Fibroblast of gingiva (primary cell): Measurements from ENCODE around the gene COLEC11.

Experiments
- DNase-seq: peaks from one replicate; pipeline ENCODE4 v3.0.0-alpha.2; 2011; ENCODE audit warnings: low read depth

COLEC11 gene

DNA sequence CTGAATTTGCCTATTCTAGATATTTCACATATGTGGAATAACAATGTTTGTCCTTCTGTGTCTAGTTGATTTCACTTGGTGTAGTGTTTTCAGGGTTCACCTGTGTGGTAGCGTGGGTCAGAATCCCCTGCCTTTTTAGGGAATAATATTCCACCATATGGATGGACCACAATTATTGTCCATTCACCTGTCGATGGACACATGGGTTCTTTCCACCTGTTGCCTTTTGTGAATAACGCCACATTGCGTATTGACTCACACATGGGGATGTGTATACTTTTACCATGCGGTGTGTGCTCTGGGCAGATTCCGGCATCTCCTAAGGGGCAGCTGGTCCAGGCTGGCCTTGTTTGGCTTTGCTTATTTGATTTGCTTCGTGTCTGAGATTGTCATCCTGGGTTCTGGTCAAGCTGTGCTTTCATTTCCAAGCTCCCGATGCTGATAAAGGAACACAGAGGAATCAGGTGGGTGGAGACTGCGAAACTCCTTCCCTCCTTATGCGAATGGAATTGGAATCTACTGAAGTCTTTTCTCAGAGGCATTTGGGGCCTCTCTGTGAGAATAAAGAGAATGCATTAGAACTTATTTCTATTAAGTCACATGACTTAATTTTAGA lies 44.2 kb downstream of the COLEC11 start:
- no peak for DNase-seq

DNA sequence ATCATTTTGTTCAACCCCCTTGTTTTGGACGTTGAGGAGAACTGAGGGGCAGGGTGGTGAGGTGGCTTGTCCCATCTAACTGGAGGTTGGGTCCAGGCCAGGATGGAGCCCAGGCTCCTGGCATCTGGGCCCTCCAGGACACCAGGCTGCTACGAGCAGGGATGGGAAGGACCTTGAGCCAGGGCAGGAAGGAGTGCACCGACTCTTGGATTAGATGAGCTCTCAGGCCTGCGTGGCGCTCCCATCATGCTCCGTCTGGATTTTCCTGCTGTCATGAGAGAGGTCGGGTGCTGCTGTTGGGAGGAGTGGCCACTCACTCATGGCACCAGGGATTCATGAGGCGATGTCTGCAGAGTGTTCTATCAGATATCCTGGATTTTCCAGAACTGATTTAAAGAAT lies 44.7 kb downstream of the COLEC11 start:
- no peak for DNase-seq

DNA sequence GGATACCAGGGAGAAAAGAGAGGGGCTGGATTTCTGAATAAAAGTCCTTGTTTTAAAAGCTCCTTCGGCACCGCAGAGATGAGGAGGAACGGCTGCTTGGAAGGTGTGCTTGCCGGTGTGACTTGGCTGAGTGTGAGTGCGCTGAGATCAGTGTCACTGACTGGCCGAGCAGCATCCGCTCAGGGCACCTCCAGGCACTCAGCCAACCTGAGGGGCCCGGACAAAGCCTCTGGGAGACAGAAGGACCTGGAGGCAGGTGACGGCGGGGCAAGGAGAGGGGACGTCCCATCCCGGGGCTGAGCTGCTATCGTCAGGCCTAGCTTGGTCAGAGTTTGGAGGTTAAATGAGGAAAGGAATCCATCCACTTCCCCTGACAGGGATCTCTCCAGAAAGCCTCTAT lies 46.3 kb downstream of the COLEC11 start:
- DNase-seq: no peak

DNA sequence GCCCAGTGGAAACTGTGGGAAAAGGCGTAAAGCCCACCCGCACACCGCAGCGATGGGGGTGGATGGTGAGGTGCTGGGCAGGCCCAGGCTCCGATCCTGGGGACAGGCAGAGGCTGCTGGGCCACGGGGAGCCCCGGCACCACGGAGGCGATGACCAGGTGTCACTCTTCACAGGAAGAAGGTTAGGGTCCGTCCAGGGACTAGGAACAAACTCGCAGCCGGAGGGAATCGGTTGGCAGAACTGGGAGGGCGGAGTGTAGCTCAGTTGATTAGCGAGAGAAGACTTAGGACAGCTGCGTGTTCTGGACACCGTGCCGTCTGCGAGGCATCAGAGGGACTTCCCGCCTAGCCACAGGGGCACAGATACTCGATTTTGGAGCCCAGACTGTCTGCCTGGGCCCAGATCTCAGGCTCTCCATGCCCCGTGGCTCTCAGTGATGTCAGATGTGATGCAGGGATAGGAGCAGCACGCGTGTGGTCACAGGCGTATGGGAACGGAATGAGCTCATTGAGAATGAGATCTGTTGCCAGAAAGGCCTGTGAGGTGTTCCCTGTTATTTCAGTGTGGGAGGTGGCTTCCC lies 47.0 kb downstream of the COLEC11 start:
- DNase-seq: no peak

DNA sequence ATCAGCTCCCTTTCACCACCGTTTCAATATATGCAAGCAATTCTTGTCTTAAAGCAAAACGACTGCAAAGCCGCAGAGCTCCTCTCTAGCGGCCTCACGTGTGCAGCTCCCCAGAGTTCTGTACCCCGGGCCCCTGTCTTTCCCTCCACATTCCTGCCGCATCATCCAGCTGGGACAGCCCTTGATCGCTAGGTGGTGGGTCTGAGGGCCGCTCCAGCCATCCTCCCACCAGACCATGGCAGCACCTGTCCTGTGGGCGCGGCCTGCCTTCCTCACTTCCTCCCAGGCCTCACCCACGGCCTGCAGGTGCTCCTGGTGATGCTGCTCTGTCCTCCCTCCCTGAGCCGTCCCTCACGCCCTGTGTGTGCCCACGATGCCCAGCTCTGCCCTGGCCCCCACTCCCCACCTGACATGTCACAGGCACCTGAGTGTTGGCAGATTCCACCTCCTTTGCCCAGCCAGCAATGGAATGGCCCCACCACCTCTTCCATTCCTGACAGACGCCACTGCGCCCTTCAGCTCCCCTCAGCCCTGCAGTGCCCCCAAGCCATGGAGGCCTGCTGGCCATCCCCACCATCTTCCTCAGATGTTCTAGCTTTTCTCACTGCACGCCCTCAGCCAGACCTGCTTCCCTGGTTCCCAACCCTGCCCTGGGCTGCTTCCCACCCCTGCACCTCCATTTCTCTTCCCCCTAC lies 47.8 kb downstream of the COLEC11 start:
- no peak for DNase-seq

DNA sequence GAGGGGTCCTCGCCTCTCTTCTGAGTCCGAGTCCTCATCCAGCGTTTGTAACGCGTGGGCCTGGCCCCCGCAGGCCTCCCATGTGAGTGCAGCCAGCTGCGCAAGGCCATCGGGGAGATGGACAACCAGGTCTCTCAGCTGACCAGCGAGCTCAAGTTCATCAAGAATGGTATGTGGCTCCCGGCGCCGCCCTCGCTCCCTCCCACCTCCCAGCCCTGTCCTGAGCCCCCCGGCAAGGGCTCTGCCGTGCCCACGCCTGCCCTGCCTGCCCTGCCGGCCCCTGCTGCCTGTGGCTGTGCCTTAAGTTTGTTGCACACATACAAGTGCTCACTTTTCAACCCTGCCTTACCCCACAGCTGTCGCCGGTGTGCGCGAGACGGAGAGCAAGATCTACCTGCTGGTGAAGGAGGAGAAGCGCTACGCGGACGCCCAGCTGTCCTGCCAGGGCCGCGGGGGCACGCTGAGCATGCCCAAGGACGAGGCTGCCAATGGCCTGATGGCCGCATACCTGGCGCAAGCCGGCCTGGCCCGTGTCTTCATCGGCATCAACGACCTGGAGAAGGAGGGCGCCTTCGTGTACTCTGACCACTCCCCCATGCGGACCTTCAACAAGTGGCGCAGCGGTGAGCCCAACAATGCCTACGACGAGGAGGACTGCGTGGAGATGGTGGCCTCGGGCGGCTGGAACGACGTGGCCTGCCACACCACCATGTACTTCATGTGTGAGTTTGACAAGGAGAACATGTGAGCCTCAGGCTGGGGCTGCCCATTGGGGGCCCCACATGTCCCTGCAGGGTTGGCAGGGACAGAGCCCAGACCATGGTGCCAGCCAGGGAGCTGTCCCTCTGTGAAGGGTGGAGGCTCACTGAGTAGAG lies 48.7 kb downstream of the COLEC11 start:
- no peak for DNase-seq

DNA sequence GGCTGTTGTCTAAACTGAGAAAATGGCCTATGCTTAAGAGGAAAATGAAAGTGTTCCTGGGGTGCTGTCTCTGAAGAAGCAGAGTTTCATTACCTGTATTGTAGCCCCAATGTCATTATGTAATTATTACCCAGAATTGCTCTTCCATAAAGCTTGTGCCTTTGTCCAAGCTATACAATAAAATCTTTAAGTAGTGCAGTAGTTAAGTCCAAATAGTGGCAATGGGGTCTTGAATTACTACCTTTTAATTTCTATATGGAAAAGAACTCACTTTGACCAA lies 49.3 kb downstream of the COLEC11 start:
- no peak for DNase-seq

DNA sequence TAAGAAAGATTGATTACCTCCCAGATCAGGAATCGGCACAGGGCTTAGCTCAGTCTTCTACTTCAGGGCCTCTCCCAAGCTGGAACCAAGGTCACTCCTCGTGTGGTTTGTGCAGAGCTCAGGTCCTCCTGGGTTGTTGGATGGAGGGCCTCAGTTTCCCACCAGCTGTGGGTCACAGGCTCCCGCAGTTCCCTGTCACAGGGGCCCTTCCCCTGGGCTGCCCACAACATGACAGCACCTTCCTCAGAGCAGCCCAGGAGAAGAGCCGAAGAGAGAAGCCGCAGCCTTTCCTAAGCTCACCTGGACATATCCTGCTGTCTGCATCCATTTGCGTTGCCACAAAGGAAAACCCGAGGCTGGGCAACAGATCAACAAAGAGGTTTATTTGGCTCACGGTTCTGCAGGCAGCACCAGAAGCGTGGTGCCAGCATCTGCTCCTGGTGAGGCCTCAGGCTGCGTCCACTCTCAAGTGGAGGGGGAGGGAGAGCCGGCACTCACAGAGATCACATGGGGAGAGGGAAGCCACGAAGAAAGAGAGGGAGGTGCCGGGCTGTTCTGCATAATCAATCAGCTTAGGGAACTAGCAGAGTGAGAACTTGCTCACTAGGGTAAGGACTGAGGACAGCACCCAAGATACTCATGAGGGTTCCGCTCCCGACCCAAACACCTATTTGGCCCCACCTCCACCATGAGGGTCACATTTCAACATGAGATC lies 50.1 kb downstream of the COLEC11 start:
- DNase-seq: no peak

DNA sequence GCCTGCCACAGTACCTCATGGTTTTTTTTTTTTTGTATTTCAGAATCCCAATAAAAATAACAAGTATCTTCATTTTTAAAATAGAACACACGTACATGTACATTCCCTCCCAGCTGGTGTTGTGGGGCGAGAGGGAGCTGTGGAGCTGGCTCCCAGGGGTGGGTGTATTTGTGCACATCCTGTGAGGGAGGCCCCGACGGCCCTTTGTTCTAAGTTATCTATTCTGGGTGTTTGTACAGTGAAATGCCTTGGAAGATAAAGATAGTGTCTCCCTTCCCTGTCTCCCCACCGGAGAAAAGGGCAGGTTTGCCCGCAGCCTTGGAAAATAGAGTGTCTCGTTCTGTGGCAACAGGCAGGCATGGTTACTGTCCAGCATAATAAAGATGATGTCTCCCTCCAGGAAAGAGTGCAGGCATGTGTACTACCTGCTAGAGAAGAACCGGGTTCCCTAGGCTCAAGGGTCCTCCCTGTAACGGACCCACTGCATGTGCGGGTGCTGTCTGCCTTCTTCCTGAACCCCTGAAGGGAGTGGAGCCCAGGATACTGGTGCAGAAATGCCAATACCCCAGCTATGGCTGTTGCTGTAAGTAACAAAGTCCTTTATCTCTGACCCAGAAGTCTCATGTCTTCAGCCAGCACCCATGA lies 51.0 kb downstream of the COLEC11 start:
- DNase-seq: no peak

DNA sequence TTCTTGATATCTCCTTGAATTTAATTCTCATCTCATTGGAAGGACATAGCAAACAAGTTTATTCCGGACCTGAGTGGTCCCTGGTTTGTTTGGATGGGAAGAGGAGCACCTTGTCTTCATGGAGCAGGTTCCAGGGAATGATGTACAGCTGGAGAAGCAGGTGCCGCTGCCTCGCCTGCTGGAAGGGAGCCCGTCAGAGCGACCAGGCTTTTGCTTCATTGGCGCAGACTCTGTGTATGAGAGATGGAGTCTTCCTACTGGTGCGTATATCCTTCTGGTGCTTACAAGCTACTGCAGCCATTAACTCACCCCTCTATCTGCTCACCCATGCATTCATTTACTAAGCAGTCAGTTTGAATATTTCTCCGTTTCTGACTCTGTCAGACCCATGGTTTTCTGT lies 51.5 kb downstream of the COLEC11 start:
- DNase-seq: no peak

DNA sequence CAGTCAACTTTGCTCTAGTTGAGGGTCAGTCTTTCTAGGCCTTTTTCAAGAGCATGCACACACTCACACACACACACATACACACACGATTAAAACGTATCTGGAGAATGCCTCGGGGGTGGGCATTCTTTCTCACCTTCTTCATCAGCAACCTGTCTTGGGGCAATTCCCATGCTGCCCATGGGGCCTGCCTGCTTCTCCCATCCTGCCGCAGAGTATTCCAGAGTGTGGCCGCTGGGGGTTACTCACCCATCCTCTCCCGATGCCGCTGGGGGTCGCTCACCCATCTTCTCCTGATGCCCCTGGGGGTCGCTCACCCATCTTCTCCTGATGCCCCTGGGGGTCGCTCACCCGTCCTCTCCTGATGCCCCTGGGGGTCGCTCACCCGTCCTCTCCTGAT lies 52.3 kb downstream of the COLEC11 start:
- DNase-seq: no peak

DNA sequence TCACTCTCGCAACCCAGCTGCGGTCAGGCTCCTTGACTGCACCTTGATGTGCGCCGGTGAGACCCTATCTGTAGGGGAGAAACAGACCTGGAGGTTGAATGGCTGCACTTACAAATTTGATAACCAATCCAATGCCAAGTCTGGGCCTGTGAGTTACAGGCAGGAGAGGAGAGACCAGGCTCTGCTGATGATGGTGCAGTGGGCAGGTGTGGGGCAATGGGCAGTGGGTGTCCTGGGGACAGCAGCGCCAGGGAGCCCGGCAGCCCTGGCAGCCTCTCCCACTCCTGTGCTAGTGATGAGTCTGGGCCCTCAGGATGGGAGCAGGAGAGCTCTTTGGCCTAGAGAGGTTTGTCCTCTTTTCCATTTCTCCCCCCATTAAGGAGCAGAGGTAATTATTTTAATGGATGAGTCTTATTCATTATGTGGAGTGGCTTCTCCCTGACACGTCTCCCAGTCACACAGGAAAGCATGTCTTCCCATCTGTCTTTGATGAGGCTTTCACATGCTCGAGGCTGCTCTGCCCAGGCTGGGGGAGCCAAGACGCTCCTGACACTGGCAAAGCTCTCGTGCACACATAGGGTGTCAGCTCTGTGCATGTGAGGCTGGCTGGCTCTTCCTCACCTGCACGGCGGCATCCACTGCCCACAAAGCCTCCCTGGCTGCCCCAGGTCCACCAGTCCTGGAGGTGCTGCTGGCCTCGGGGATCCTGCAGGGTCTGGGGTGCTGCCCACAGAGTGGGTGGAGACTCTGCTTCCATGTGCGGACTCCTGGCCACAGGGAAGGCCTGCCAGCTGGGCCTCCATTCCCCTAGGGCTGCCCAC lies 53.1 kb downstream of the COLEC11 start:
- DNase-seq: no peak

DNA sequence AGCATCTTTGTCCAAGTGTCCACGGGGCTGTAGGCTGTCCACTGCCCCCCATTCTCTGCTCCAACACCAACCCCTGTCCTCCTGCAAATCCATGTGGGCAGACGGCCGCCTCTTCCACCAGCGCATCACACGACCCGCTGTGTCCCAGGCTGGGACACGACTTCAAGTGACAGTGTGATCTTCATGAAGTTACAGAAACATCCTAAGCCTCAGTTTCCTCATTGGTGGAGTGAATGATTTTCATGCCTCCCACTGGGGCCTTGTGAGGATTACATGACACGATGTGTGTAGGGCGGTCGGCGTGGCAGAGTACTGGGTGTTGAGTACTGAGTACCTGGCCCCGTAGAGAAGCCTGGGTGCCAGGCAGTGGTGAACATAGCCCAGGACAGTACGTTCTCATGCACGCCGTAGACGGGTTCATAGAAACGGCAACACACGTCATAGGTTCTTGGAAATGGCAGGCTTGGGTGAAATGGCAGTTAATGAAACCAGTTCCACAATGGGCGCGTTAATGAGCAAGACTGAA lies 53.8 kb downstream of the COLEC11 start:
- no peak for DNase-seq

DNA sequence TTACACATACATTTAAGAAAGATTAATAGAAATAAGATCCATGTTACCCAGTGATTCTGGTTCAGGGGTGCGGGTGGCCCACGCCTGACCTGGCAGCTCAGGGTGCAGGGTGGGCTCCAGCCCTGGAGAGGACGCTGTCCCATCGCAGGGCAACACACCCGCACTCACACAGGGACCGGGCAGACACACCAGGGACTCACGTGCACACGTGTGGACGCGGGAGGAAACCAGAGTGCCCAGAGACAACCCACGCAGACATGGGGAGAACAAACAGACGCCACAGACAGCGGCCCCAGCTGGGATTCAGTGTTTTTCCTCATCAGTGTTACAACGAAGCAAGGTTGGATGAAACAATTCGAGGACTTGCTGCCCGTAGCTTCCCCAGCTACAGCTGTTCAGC lies 54.7 kb downstream of the COLEC11 start:
- no peak for DNase-seq

DNA sequence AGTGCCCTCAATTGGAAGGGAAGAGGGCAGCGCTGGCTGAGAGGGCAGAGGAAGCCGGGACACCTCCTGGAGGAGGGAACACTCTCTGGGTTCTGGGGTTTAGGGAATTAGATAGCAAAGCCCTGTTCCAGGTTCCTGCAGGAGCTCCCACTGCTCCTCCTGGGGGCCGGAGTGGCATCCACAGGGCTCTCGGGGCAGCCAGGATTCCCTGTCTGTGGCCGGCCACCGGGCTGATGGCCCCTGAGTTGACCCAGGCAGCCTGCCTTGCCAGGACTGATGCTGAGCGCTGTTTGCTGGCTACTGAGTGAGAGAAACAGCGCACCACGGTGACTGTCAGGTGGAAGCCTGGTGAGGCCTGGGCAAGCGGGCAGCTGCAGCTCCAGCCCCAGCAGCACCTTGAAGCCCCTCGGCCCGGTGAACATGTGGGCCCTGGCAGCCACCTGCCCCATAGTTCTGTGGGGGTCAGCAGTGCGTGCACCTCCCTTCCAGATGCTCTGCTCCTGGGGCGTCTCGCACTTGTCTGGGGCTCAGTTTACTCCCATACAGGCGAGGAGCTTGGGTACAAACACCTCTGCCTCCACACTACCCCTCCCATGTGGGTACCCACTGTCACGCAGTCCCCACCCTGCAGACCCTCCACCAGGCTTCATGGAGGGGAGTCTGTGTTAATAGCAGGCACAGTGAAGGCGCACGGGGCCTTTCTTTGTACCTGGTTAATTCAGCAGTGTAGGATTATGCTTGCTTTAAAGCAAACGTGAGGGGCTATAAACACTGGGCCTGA lies 55.4 kb downstream of the COLEC11 start:
- DNase-seq: no peak

DNA sequence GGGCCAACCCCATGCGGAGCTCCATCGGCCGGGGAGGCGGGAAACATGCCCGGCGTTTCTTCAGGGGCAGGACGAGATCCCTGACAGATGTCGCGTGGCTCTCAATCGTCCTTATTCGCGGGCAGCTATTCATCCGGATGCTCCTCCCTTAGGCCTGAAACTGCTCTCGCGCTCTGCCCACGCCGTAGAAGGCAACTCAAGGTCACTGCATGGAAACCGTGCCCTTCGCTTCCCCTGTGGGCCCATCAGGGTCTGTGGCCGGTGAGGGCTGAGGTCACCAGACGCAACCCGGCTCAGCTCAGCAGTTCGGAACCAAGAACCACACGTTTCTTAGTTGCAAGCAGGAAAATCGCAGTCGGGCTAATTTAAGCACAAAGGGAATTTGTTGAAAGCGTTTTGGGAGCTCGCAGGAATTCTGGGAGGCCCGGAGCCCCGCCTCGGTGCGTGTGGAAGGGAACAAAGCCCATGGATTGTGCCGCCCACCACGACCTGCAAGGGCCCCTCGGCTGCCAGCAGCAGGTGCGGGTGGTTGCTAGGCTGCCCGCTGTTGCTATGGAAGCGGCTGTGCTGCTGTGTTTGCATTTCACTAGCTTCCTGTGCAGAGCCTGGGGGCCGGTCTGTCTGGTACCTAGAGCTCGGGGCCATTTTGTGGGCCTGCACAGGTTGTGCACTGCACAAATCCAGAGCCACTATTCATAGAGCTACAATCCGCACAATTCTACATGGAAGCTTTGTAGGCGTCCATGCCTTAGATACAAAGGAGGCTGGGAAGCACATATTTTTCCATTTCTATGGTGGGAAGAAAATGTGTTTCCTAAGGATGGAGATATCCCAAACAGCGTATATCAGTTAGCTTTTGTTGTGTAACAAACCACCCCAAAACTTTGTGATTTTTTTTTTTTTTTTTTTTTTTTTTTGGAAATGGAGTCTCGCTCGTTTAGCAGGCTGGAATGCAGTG lies 57.1 kb downstream of the COLEC11 start:
- DNase-seq: no peak

DNA sequence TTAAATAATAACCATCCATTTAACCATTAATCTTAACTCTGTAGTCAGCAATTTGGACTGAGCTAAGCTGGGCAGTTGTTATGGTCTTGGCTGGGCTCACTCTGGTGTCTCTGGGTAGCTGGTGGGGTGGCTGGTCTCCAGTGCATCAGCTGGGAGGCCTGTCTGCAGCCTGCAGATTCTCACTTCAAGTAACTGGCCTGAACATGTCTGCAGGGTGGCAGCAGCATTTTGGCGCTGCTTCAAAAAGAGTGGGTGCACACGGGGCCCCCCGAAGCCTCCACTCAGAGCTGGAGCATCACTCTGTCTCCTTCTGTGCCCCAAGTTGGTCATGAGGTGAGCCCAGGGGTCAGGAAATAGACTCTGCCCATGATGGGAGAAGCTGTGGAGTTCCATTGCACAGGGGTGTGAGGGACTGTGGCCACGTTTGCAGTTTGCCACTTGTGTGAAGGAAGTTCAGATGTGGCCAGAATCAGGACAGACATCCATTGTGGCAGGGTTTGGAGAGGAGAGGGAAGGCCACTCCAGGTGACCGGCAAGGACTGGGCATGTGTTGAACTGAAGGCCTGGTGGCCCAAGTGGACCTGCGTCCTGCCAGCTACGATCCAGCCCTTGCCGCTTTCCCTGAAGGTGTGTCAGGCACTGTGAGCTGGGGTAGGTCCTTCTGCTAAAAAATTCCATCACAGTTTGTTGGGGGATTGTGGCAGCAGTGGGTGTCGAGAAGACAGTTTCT lies 58.1 kb downstream of the COLEC11 start:
- DNase-seq: no peak

DNA sequence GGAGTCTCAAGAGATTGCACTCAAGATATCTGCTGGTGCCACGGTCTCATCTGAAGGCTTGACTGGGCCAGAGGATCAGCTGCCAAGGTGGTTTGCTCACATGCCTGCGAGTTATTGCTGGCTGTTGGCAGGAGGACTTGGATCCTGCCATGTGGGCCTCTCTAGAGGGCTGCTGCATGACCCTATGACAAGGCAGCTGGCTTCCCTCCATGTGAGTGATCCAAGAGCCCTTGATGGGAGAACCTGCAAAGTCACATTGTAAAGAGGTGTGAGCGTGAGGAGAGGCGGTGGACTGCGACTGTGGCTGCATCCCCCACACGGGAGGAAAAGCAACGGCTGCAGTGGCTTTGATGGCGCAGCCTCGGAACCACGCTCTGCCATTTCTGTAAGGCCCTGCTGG lies 59.1 kb downstream of the COLEC11 start:
- DNase-seq: no peak
